Esophagus muscularis mucosa (tissue), 4 donors: ENCODE results near the gene CHRNA4.

ENCODE experiments used
- CTCF ChIP-seq, 3 experiments: fragments of 200-600 bp in 2 of 3; fragments of 450-650 bp in 1 of 3; sonication (generic) in 2 of 3; IDR thresholded peaks; one replicate each; pipeline ENCODE4 v1.5.1; 2017 to 2019; ENCODE audit warnings: antibody characterized with exemption in 3 of 3, mild to moderate bottlenecking in 2 of 3, moderate library complexity in 1 of 3
- EP300 ChIP-seq: sonication (generic); formaldehyde crosslinking; IDR thresholded peaks from one replicate; pipeline ENCODE4 v1.6.1; 2017; ENCODE audit warnings: antibody characterized with exemption
- POLR2A ChIP-seq: fragments of 450-650 bp; IDR thresholded peaks from one replicate; pipeline ENCODE4 v1.6.1; 2017; ENCODE audit warnings: antibody characterized with exemption, moderate library complexity, mild to moderate bottlenecking, low read depth
- POLR2AphosphoS5 ChIP-seq, 2 donors: sonication (generic); formaldehyde crosslinking; IDR thresholded peaks; one replicate each; pipeline ENCODE4 v1.6.1; 2017; ENCODE audit warnings: antibody characterized with exemption in 2 of 2

GRCh38 chr20:63320041-63320511 lies 41.1 kb downstream of the CHRNA4 start:
- TF ChIP-seq CTCF (IDR thresholded peaks at IDR 0.05) (no peak), POLR2A (no peak), EP300 (no peak), POLR2AphosphoS5 (IDR thresholded peaks at IDR 0.05) (no peak)
